Measurements from ENCODE around the gene KRTAP1-4. TPM values are rescaled to one million over a fixed set of nuclear protein-coding genes. Genes with fewer than 3 reads are reported as not detected.

KRTAP1-4 gene
- total and polyA plus RNA-seq, 2 of the 8 experiments (the other 6 are each of a cell fraction or from before 2014, with no cell fraction given): not detected

GRCh38 chr17:40984226-40984625 is 45.8 kb downstream of the KRTAP1-4 start, which contains the start of gene KRT40:
KRT40 (minus strand) TSS chr17:40984326; CDS start chr17:40984273, 53 bp downstream.
- POLR2A ChIA-PET (ENCODE audit: partially characterized antibody): no interaction called here
- no peak within 1 kb of the TSS for H3K27ac ChIP-seq (ENCODE audit: low read depth, low read length)
- no peak within 1 kb of the TSS for H2BK20ac ChIP-seq (ENCODE audit: low read length)
- no peak within 1 kb of the TSS for H2BK5ac ChIP-seq (ENCODE audit: low read depth, low read length)
- no peak within 1 kb of the TSS for H3K4ac ChIP-seq (replicated peaks; ENCODE audit: insufficient read length, low read depth, low read length)
- 91% methylated on average over 3 of the region's 3 CpGs; no CpG with 5 or more reads in 1 of the 2 experiments for WGBS, 2 experiments (ENCODE audit: extremely low coverage in 1 of 2, insufficient coverage in 1 of 2, insufficient read length in 1 of 2, insufficient replicate concordance in 2 of 2, low coverage in 1 of 2, low lambda C conversion rate in 2 of 2, missing lambda C conversion rate in 1 of 2)
- H3K36me3 ChIP-seq (ENCODE audit: control insufficient read depth in 2 of 4, insufficient read depth in 4 of 4, low read length in 3 of 4): no peaks in the 10 kb centered on the region
- no peak within 1 kb of the TSS for H3K23ac ChIP-seq (ENCODE audit: insufficient read length)
- H3K18ac ChIP-seq (ENCODE audit: extremely low read depth, low read length): no peak within 1 kb of the TSS
- peak within 1 kb of the TSS; percentile 34; the same call in 1 of the 2 replicates for H2AFZ ChIP-seq (ENCODE audit: low read length)
- H4K91ac ChIP-seq (replicated peaks; ENCODE audit: insufficient read length, low read length): no peak within 1 kb of the TSS
- H4K5ac ChIP-seq (ENCODE audit: insufficient read length, low read depth, low read length): no peak within 1 kb of the TSS
- DNase-seq (ENCODE audit: low read depth in 1 of 2, low spot score in 2 of 2) (no peak), FAIRE-seq (no peak)
- H3K79me1 ChIP-seq (ENCODE audit: low read depth, low read length): no peaks in the 10 kb centered on the region
- no peak within 1 kb of the TSS for H3K4me3 ChIP-seq (ENCODE audit: extremely low read depth in 1 of 4, insufficient read depth in 2 of 4, low read depth in 3 of 4, low read length in 4 of 4)
- no peaks in the 10 kb centered on the region; a peak in 1 of 4 replicates for H3K9me3 ChIP-seq (ENCODE audit: insufficient read depth in 2 of 2, low read depth in 1 of 2, low read length in 1 of 2)
- peaks cover 3 to 8% (median 6%) of the 10 kb centered on the region in 4 experiments; a peak in 4 of 7 replicates for H3K4me1 ChIP-seq (replicated peaks in 1 of 4; ENCODE audit: control insufficient read depth in 3 of 4, insufficient read depth in 4 of 4, low read length in 3 of 4)
- H4K8ac ChIP-seq (ENCODE audit: extremely low read depth, insufficient read depth, low read length): no peak within 1 kb of the TSS
- H3K79me2 ChIP-seq (ENCODE audit: control insufficient read depth in 1 of 2, insufficient read depth in 2 of 2, low read length in 2 of 2): no peaks in the 10 kb centered on the region
- H2BK120ac ChIP-seq (replicated peaks; ENCODE audit: low read depth, low read length): no peak within 1 kb of the TSS
- H2AK5ac ChIP-seq (ENCODE audit: low read depth, low read length): no peak within 1 kb of the TSS
- H3K23me2 ChIP-seq (ENCODE audit: low read depth, low read length): no peaks in the 10 kb centered on the region
- no peak within 1 kb of the TSS for H2BK15ac ChIP-seq (ENCODE audit: low read length)
- H3K4me2 ChIP-seq (ENCODE audit: insufficient read depth in 1 of 2, low read depth in 2 of 2, low read length in 2 of 2): no peak within 1 kb of the TSS
- H3K27me3 ChIP-seq (replicated peaks in 1 of 4; ENCODE audit: control insufficient read depth in 3 of 4, extremely low read depth in 1 of 4, insufficient read depth in 3 of 4, low read length in 3 of 4): peaks cover 0 to 1% (median 0%) of the 10 kb centered on the region in 4 experiments; a peak in 1 of 7 replicates
- H3K14ac ChIP-seq (ENCODE audit: insufficient read length): no peak within 1 kb of the TSS
- H3K56ac ChIP-seq (replicated peaks; ENCODE audit: insufficient read length, low read depth, low read length): no peak within 1 kb of the TSS
- no peak within 1 kb of the TSS for H3K9ac ChIP-seq (replicated peaks in 1 of 4; ENCODE audit: extremely low read depth in 1 of 4, low read depth in 3 of 4, low read length in 3 of 4)
- H2BK12ac ChIP-seq (ENCODE audit: low read depth, low read length): no peak within 1 kb of the TSS
- CTCF ChIA-PET (ENCODE audit: partially characterized antibody): no interaction called here
- no peaks in the 10 kb centered on the region for H4K20me1 ChIP-seq (replicated peaks in 1 of 2; ENCODE audit: control insufficient read depth in 1 of 2, insufficient read depth in 2 of 2, low read length in 2 of 2)
- TF ChIP-seq SIRT6 (IDR thresholded peaks at IDR 0.05; ENCODE audit: low read length): no peak
- no peak for TF ChIP-seq SIX5 (IDR thresholded peaks at IDR 0.05; ENCODE audit: low read depth, low read length)

All from H1 (cell line).